Fibroblast of skin of left quadriceps (primary cell): ENCODE data around the gene NAGA.

Experiments used
- DNase-seq, 2 experiments: peaks; one replicate each; pipeline ENCODE4 v3.0.0-alpha.2; 2013; ENCODE audit warnings: low read depth in 2 of 2

Gene NAGA

DNA sequence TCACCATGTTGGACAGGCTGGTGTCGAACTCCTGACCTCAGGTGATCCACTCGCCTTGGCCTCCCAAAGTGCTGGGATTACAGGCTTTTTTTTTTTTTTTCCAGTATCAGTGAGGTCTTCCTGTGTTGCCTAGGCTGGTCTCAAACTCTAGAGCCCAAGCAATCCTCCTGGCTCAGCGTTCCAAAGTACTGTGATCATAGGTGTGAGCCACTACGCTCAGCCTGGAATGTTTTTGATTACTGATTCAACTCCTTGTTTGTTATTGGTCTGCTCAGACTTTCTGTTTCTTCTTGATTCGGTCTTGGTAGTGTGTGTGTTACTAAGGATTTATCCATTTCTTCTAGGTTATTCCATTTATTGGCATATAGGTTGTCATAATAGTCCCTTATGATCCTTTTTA is 31.3 kb downstream of the NAGA start:
- DNase-seq: peak; percentile 4 to 6

- no peak for DNase-seq
Measured at GRCh38 chr22:42035256-42035655, 35.4 kb downstream of the NAGA start.

DNA sequence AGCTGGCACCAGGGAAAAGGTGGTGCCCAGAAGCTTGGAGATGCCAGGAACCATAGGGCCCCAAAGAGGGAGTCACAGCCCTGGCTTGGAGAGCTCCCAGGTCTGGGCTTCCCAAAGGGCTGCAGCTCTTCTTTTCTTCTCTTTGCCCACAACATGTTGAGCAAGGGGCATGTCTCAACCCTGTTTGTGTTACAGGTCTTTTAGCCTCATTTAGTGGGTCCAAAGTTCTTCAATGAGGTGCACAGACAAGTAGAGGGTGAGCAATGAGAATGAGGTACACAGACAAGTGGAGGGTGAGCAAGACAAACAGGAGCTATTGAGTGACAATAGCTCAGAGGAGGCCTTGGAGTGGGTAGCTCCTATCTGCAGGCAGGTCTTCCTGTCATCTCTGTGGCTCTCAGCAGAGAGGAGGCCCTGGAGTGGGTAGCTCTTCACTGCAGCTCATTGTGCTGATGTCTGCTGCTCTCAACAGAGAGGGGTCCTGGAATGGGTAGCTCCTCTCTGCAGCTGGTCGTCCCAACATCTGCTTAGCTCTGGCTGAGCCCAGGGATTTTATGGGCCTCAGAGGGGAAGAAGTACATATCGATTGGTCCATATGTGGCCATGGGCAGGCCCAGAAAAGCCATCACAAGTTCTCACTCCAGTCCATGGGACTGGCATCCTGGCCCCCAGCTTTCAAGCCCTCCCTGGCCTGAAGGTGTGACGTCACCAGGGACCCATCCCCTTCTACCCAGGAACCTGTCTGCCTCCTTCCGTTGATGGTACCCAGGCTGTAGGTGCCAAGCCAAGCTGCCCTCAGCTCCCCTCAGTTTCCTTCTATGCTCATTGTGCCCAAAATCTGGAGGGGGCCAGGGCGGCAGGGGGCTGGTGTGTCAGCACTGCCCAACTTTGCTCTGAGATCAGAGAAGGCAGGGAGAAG is 37.1 kb downstream of the NAGA start:
- no peak for DNase-seq

GRCh38 chr22:42026705-42027104 is 43.9 kb downstream of the NAGA start:
- DNase-seq: no peak

- DNase-seq: no peak
Measured at GRCh38 chr22:42025421-42025820, 45.2 kb downstream of the NAGA start.

GRCh38 chr22:42022162-42022847 is 48.3 kb downstream of the NAGA start:
- DNase-seq: no peak

DNA sequence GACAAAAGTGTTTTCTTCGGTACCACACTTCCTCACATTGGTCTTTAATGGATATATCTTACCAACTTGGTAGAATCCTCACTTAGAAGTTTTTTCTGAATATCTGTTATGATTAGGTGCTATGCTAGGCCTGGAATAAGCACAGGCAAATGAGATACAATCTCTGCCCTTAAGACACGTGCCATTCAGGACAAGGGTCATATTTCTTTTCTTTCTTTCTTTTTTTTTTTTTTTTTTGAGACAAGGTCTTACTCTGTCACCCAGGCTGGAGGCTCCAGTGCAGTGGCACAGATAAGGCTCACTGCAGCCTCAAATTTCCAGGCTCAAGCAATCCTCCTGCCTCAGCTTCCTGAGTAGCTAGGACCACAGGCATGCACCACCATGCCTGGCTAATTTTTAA is 49.0 kb downstream of the NAGA start:
- DNase-seq: no peak

GRCh38 chr22:42018224-42018623 is 52.4 kb downstream of the NAGA start:
- DNase-seq: no peak

DNA sequence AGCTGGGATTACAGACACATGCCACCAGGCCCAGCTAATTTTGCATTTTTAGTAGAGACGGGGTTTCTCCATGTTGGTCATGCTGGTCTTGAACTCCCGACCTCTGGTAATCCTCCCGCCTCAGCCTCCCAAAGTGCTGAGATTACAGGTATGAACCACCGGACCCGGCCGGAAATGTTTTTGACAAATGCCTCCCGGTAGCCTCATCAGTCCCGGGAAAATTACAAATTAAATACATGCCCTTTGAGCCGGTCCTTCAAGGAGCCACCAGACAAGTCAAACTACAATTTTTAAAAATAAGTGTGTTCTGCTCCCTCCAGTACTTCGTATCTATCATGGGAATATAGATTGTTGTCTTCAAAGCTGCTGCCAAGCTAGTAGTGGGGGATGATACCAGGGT is 54.5 kb downstream of the NAGA start:
- no peak for DNase-seq

GRCh38 chr22:42013385-42013784 is 57.2 kb downstream of the NAGA start:
- DNase-seq: no peak

GRCh38 chr22:42010778-42011177 is 59.8 kb downstream of the NAGA start:
- no peak for DNase-seq
